A673 (cell line): Measurements from ENCODE around the gene SMIM35.

Experiments
- CTCF ChIP-seq: fragments of 300-800, 200-600 bp; sonication (generic); conservative IDR thresholded peaks from 2 replicates; pipeline ENCODE4 v1.5.1; 2017; ENCODE audit warnings: low read depth, mild to moderate bottlenecking, antibody characterized with exemption, low read length, moderate library complexity, mixed read lengths
- EZH2 ChIP-seq: fragments of 200-600 bp; sonication (generic); IDR thresholded peaks from 2 replicates; pipeline ENCODE4 v1.6.1; 2017; ENCODE audit warnings: borderline replicate concordance, low read depth, mild to moderate bottlenecking, mixed read lengths, antibody characterized with exemption, low read length; ENCODE audit not compliant: poor library complexity, severe bottlenecking

- TF ChIP-seq CTCF (no peak), EZH2 (no peak)
Measured at GRCh38 chr11:118021146-118021545, 65.6 kb downstream of the SMIM35 start.
